Activated CD4-positive, alpha-beta T cell treated with anti-CD3 and anti-CD28 coated beads for 48 hours (primary cell): ENCODE data around the gene CADM4.

Experiments
- DNase-seq: peaks from one replicate; pipeline ENCODE4 v3.0.0-alpha.2; 2020

Gene CADM4

GRCh38 chr19:43578787-43579186, 60.9 kb downstream of the CADM4 start:
- DNase-seq, result no peak

- no peak for DNase-seq
Observed at GRCh38 chr19:43575955-43576878, 63.4 kb downstream of the CADM4 start.

GRCh38 chr19:43575156-43575950, 64.3 kb downstream of the CADM4 start, which contains the start of the genes PINLYP and XRCC1:
TSS of gene PINLYP (plus strand) at chr19:43575801. CDS start at chr19:43577192, 1,391 bp downstream.
TSS of gene XRCC1 (minus strand) at chr19:43575527. CDS start at chr19:43575458, 69 bp downstream.
- peak; percentile 98 for DNase-seq

- no peak for DNase-seq
Observed at GRCh38 chr19:43574424-43575155, 65.1 kb downstream of the CADM4 start.
